ENCODE data around the gene KCNN1.
A peak's percentile ranks its signal among the peaks of the same experiment; 100 is the strongest.

The KCNN1 gene

DNA sequence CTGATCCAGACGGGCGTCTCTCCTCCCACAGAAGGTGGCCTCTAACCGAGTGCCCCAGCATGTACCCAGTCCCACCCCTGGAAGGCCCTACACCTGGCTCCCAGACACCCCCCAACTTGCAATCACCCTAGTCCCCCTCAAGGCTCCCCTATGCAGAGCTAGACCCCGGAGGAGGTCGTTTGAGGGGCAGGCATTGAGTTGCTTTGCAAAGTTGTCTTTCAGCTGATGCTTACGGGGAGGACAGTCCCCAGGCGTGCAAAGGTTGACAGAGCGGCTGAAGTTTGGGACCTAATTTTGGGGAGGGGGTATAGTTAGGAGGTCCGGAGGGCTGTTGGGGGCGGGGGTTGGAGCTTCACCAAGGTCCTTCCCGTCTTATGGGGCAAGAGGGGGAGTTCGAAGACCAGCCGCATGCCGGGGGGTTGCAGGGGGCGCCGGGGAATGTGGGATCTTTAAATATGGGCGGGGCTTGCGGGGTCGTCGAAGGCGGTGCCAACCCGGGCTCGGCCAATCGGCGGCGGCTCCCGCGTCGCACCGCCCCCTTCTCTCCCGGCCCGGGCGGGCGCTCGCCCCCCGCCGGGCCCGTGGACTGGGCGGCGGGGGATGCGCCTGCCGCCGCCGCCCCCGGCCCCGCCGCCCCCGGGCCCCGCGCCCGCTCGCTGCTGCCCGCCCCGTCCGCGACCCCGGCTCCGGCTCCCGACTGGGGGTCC, at the start of gene KCNN1:
TSS of gene KCNN1 (plus strand) at position 558 of the 707 bp plus-strand sequence. CDS start 6,782 bp downstream, outside the sequence.
- TF ChIP-seq, protein P1, sequence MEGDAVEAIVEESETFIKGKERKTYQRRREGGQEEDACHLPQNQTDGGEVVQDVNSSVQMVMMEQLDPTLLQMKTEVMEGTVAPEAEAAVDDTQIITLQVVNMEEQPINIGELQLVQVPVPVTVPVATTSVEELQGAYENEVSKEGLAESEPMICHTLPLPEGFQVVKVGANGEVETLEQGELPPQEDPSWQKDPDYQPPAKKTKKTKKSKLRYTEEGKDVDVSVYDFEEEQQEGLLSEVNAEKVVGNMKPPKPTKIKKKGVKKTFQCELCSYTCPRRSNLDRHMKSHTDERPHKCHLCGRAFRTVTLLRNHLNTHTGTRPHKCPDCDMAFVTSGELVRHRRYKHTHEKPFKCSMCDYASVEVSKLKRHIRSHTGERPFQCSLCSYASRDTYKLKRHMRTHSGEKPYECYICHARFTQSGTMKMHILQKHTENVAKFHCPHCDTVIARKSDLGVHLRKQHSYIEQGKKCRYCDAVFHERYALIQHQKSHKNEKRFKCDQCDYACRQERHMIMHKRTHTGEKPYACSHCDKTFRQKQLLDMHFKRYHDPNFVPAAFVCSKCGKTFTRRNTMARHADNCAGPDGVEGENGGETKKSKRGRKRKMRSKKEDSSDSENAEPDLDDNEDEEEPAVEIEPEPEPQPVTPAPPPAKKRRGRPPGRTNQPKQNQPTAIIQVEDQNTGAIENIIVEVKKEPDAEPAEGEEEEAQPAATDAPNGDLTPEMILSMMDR (IDR thresholded peaks at IDR 0.05): no peak

- TF ChIP-seq, protein P1 (IDR thresholded peaks at IDR 0.05): no peak
Measured at GRCh38 chr19:17920527-17920926, 46.4 kb upstream of the KCNN1 start.

GRCh38 chr19:17922138-17922537, 44.8 kb upstream of the KCNN1 start:
- TF ChIP-seq, protein P1 (IDR thresholded peaks at IDR 0.05): no peak

DNA sequence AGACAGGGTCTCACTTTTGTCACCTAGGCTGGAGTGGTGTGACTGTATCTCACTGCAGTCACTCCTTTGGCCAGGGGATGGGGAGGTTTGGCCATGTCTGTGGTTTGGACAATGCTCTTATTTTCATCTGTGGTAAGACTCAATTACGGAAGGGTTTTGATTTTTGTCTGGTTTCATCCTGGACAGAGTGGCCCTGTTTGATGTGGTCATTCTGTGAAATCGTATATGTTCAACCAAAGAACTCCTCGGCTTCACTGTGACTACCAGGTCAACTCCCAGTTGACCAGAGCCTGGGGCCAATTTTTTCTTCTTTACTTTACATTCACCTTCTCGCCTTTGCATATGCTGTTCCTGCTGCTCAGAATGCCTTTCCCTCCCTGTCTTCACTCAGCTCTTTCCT, 40.9 kb upstream of the KCNN1 start:
- TF ChIP-seq, protein P1 (IDR thresholded peaks at IDR 0.05): no peak

DNA sequence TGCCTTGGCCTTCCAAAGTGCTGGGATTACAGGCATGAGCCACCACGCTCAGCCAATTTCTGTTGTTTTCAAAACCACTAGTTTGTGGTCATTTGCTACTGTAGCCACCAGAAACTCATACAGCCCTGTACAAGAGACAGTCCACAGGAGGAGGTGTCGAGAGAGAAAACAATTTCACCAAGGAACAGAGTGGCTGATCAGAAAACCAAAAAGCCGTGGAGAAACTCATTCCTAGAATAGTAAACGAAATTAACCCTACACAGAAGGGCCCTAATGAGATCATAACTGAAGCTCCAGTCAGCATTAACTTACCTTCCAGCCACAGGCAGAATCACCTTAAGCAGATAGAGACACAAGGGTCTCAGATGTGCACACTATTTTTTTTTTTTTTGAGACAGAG, 37.9 kb upstream of the KCNN1 start:
- TF ChIP-seq, protein P1 (IDR thresholded peaks at IDR 0.05): no peak

DNA sequence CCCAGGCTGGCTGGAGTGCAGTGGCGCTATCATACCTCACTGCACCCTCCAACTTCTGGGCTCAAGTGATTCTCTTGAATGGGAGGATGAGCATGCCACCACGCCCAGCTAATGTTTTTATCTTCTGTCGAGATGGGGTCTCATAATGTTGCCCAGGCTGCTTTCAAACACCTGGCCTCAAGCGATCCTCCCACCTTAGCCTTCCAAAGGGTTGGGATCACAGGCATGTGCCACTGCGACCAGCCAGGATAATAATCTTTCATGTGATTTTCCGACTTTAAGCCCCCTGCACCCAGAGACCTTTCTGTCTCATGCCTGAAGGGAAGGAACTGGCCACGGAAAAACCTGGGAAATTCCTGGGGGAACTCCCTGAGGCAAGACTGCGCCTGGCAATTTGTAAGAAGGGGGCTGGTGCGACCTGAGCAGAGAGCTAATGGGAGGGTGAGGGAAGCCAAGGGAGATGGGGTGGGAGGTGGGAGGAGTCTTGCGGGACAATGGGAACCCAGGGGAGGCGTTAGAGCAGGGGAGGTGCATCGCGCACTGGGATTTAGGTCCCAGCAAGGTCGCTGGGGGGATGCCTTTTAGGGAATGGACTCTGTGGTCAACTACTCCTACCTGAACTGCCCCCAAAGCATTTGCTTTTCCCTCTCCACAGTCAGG, 35.2 kb upstream of the KCNN1 start:
- TF ChIP-seq, protein P1 (IDR thresholded peaks at IDR 0.05): no peak

DNA sequence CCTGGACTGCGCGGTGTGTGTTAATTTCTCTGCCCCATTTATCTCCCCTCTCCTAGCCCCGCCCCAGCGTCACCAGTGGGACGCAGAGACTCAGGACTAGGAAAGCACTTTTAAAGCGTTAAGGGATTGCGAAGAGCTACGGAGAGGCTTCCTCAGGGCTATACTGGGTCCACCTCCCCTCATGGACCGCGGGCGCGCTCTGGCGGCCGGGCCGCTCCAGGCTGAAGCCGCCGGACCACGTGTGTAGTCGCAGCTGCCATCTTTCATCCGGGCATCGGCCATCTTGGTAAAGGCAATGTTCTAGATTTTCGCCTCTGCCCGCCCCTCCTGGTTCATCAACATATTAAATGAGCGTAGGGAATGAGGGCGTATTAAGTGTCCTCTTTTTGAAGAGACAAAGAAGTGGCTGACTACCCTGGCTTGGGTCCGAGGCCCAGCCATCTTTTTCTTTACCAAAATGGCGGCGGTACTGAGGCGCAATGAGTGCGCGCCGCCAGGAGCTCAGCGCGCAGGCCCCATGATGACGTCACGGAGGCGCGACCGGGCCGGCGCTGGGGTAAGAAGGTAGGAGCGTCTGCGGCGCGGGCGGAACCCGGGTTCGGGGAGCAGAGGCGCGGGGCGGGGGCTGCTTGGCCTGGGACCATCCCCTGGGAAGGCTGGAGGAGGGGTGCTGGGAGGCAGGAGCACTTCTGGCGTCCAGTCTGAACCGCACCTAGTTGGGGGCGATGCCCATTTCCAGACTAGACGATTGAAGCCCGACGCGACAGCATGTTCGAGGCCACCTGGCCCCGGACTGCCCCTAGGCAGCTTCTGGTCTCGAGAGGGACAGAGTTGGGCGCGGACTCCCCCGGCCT, 34.2 kb upstream of the KCNN1 start, which contains the start of gene CCDC124:
TSS of gene CCDC124 (plus strand) at position 531 of the 854 bp plus-strand sequence. CDS start 3,406 bp downstream, outside the sequence.
- TF ChIP-seq, protein P1 (IDR thresholded peaks at IDR 0.05): peak; percentile 91
